Rectal smooth muscle tissue (tissue), 1 donor: ENCODE results near the gene HLA-DRA.

Source experiments
- H3K27ac ChIP-seq: one replicate; pipeline ENCODE4 v1.7.0; 2013; ENCODE audit warnings: low read depth, low read length, inconsistent platforms
- H3K27me3 ChIP-seq: one replicate; pipeline ENCODE4 v1.7.0; 2013; ENCODE audit warnings: low read length; ENCODE audit not compliant: control insufficient read depth, insufficient read depth
- H3K36me3 ChIP-seq: one replicate; pipeline ENCODE4 v1.7.0; 2013; ENCODE audit warnings: low read length; ENCODE audit not compliant: control insufficient read depth, insufficient read depth
- H3K4me1 ChIP-seq: one replicate; pipeline ENCODE4 v1.7.0; 2013; ENCODE audit warnings: low read length; ENCODE audit not compliant: control insufficient read depth, insufficient read depth
- H3K4me3 ChIP-seq: one replicate; pipeline ENCODE4 v1.7.0; 2013; ENCODE audit warnings: low read length
- H3K9ac ChIP-seq: one replicate; pipeline ENCODE4 v1.7.0; 2013; ENCODE audit warnings: low read length

Gene HLA-DRA

DNA sequence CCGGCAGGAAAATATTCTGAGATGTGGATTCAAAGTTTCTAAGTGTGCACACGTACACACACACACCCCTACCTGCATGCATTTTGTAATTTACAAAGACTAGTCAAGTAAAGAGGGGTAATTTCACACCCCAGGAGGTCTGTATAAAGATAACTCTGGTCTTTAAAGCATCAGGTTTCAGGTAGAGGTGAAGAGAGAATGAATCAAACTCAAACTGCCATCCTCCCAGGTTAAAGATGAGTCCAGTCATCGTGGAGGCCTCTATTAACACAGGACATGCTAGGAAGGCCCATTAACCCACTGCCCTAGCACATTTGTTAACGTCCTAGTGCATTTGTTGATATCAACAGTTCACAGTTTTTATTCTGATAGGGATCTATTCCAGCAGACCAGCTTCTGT, 3.5 kb upstream of the HLA-DRA start:
- Histone ChIP-seq H3K27ac (no peak overlapping the region), H3K36me3 (no peaks in the 10 kb centered on the region)

DNA sequence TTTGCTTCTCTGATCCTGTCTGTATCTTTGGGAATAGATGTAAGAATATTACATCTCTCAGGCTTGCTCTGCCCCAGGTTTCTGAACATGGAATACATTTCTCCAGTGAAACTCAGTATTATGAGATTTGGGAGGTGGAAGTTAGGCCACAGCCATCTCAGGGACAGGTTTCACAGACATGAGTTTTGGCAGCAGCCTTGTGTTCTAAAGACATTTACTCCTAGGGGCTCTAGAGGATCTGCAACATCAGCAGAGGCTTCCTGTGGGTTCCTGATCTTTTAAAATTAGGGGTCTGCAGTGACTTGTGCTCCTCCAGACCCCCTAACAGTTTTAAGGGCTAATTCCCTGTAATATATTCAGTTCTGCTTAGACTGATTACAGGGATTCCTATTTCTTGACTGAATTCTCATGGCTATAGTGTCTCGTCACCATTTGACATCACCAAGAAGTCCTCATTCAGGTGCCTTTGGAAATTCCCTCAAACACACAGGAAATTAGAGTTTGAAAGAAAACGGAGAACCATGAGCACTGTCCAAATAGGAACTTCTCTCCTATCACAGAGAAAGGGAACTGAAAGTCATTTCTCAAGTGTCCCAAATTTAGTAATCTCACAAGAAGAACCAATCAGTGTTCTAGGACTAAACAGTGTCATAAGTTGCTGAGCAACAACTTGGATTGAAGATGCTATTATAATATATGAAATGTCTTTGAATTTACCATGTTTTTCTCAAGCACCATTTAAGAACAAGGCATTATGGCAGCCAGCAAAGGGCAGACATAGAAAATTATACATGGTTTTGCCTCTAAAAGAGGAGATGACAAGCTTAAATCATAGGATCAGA, 2.5 kb upstream of the HLA-DRA start:
- Histone ChIP-seq H3K27ac (peak overlapping the region; percentile 48), H3K9ac (no peak overlapping the region), H3K36me3 (no peaks in the 10 kb centered on the region), H3K4me3 (no peak overlapping the region), H3K4me1 (no peaks in the 10 kb centered on the region), H3K27me3 (no peaks in the 10 kb centered on the region)

More for the DNA sequence above, 3.5 kb upstream of the HLA-DRA start:
- Histone ChIP-seq H3K27me3 (no peaks in the 10 kb centered on the region), H3K4me1 (no peaks in the 10 kb centered on the region), H3K4me3 (no peak overlapping the region), H3K9ac (no peak overlapping the region)

DNA sequence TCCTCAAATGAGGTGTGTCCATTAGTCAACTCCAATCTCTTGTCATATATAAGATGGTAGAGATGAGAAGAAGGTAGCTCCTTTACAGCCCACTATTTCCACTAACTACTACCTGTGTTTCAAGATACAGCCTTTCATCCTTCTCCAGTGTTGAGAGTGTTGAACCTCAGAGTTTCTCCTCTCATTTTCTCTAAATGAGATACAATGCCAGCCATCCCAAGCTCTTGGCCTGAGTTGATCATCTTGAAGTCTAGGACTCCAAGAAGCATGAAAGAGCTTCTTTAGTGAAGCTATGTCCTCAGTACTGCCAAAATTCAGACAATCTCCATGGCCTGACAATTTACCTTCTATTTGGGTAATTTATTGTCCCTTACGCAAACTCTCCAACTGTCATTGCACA, 548 bp upstream of the HLA-DRA start:
- Histone ChIP-seq H3K4me1 (no peaks in the 10 kb centered on the region), H3K4me3 (no peak overlapping the region), H3K9ac (no peak overlapping the region), H3K27ac (peak overlapping the region; percentile 37), H3K36me3 (peaks cover 1% of the 10 kb centered on the region), H3K27me3 (no peaks in the 10 kb centered on the region)

DNA sequence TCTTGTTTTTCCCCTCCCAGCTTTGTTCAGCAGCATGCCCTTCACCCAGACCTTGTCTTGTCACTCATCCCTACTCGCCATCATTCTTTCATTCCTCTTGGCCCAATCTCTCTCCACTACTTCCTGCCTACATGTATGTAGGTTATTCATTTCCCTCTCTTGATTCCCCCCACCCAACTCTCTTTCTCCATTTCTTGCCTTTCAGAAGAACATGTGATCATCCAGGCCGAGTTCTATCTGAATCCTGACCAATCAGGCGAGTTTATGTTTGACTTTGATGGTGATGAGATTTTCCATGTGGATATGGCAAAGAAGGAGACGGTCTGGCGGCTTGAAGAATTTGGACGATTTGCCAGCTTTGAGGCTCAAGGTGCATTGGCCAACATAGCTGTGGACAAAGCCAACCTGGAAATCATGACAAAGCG, 2.6 kb downstream of the HLA-DRA start:
- Histone ChIP-seq H3K4me1 (no peaks in the 10 kb centered on the region), H3K9ac (no peak overlapping the region), H3K27ac (no peak overlapping the region), H3K4me3 (no peak overlapping the region), H3K27me3 (no peaks in the 10 kb centered on the region), H3K36me3 (peaks cover 2% of the 10 kb centered on the region)

DNA sequence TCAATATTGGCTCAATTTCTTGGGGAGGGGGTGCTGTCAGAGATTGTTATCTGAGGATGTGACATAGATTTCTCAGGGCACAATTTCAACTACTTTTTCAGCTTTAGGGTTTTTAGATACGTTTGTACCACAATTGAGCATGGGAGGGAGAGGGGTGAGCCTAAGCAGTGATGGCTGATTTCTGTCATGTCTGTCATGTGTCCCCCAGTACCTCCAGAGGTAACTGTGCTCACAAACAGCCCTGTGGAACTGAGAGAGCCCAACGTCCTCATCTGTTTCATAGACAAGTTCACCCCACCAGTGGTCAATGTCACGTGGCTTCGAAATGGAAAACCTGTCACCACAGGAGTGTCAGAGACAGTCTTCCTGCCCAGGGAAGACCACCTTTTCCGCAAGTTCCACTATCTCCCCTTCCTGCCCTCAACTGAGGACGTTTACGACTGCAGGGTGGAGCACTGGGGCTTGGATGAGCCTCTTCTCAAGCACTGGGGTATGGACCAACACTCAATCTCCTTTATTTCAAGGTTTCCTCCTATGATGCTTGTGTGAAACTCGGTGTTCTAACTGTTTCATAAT, 3.4 kb downstream of the HLA-DRA start:
- Histone ChIP-seq H3K36me3 (peaks cover 2% of the 10 kb centered on the region), H3K27ac (no peak overlapping the region), H3K27me3 (no peaks in the 10 kb centered on the region), H3K9ac (no peak overlapping the region), H3K4me1 (no peaks in the 10 kb centered on the region), H3K4me3 (no peak overlapping the region)

DNA sequence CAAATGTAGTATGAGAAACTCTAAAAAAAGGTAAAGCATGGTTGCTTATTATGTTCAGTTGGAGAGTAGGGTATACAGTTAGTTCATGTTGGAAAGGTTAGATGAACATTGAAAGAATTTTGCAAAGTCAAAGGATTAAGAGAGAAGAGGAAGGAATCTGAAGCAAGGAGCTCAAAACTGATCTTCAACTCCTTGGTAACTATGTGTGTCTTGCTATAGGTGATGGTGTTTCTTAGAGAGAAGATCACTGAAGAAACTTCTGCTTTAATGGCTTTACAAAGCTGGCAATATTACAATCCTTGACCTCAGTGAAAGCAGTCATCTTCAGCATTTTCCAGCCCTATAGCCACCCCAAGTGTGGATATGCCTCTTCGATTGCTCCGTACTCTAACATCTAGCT, 4.7 kb downstream of the HLA-DRA start:
- no peak overlapping the region for H3K4me3 ChIP-seq
- H3K27ac ChIP-seq: no peak overlapping the region
- peaks cover 2% of the 10 kb centered on the region for H3K36me3 ChIP-seq
- no peaks in the 10 kb centered on the region for H3K27me3 ChIP-seq
- H3K4me1 ChIP-seq: no peaks in the 10 kb centered on the region
- no peak overlapping the region for H3K9ac ChIP-seq

DNA sequence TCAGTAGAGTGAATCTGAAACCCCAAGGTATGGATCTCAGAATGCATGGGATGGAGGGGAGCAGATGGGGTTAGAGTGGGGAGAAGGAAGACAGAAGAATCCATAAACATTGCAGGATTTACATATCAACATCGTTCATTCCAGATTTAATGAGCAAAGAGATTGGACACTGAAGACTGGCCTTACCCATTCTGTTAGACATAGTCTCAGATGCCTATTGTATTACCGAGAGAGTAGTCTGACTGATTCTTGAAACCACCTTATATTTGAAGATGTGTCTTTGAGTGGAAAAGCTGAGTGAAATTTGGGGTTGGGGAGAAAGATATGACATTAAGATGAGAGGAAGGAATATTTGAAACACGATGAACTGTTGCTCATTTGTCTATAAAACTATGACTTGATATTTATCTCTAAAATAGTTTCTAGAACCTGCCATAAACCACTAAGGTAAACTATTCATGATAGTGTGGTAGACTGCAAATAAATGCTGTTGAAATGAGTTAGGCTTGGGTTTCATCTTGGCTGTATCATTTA, 5.7 kb downstream of the HLA-DRA start:
- H3K9ac ChIP-seq: no peak overlapping the region
- H3K27me3 ChIP-seq: no peaks in the 10 kb centered on the region
- no peaks in the 10 kb centered on the region for H3K4me1 ChIP-seq
- H3K4me3 ChIP-seq: no peak overlapping the region
- no peak overlapping the region for H3K27ac ChIP-seq
- H3K36me3 ChIP-seq: peaks cover 2% of the 10 kb centered on the region

DNA sequence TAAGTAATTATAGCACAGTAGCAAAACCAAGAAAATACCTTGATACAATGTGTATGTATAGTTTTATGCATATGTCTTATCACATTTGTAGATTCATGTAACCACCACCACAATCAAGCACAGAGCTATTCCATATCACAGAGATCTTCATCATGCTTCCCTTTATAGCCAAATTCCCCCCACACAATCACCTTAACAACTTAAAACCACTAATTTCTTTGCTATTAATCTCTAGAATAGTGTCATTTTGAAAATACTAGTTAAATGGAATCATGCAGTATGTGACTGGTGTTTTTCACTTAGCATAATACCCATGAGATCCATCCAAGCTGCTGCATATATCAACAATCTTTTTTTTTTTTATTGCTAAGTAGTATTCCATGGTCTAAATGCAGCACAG, 8.2 kb downstream of the HLA-DRA start:
- Histone ChIP-seq H3K4me3 (no peak overlapping the region), H3K27me3 (no peaks in the 10 kb centered on the region), H3K4me1 (no peaks in the 10 kb centered on the region), H3K36me3 (peaks cover 2% of the 10 kb centered on the region), H3K9ac (no peak overlapping the region), H3K27ac (no peak overlapping the region)

DNA sequence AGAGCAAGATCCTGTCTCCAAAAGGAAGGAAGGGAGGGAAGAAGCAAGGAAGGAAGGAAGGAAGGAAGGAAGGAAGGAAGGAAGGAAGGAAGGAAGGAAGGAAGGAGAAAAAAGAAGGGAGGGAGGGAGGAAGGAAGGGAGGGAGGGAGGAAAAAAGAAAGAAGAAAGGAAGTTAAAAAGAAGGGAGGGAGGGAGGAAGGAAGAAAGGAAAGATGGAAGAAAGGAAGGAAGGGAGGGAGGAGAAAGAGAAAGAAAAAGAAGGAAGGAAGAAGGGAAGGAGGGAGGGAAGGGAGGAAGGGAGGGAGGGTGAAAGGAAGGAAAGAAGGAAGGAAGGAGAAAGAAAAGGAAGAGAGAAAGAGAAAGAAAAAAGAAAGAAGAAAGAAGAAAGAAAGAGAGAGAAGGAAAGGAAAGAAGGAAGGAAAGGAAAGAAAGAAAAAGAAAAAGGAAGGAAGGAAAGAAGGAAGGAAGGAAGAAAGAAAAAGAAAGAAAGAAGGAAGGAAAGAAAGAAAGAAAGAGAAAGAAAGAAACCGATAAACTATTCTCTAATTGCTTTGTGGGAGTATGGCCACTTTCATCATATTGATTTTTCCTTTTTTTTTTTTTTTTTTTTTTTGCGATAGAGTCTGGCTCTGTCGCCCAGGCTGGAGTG, 9.5 kb downstream of the HLA-DRA start:
- H3K27me3 ChIP-seq: no peaks in the 10 kb centered on the region

DNA sequence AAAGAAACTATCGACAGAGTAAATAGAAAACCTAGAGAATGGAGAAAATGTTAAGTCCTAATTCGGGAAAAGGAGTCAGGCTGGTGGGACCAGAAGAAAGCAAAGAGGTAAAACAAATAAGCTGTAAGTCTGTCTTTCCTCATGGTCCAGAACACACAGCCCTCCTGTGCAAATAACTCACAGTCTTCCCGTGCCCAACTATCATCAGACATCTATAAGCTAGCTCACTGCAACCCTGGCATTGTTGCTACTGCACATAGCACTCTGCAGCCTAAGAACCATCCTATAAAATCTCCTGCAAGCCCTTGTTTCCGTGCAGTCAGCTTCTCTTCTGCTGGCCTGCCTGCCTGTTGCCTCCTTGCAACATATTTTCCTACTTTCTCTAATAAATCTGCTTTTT, 17.4 kb downstream of the HLA-DRA start:
- no peak overlapping the region for H3K9ac ChIP-seq
- no peak overlapping the region for H3K27ac ChIP-seq
- H3K27me3 ChIP-seq: peaks cover 3% of the 10 kb centered on the region
- H3K4me1 ChIP-seq: no peaks in the 10 kb centered on the region
- no peaks in the 10 kb centered on the region for H3K36me3 ChIP-seq
- no peak overlapping the region for H3K4me3 ChIP-seq

More for the DNA sequence above, 9.5 kb downstream of the HLA-DRA start:
- Histone ChIP-seq H3K4me3 (no peak overlapping the region), H3K27ac (no peak overlapping the region), H3K36me3 (no peaks in the 10 kb centered on the region), H3K9ac (no peak overlapping the region), H3K4me1 (no peaks in the 10 kb centered on the region)

DNA sequence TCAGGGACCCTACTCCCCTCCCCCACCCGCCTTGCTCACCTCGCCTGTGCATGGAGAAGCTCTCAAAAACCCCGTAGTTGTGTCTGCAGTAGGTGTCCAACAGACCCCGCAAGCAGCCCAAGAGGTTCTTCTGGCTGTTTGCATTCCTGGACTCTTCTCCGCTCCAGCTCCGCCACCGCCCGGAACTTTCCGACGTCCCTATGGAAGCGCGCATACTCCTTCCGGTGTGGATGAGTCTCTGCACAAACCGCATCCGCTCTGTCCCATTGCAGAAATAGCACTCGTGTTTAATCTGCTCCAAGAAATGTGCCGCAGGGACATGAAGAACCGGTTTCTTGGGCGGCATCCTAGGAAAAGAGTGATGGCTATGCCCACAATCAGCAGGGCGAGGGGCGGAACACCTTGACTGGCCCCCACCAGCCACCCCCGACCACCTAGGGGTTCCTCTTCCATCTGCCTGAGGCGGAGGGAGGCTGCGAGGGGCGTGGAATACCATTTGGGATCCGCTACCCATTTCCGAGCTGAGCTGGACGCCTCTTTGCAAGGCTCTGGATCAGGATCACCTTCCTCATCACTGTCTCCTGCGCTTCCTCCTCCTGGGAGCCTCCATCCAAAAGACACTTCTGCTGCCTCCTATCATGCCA, 20.2 kb downstream of the HLA-DRA start:
- H3K4me3 ChIP-seq: peak overlapping the region; percentile 32
- no peaks in the 10 kb centered on the region for H3K36me3 ChIP-seq
- no peak overlapping the region for H3K27ac ChIP-seq
- H3K9ac ChIP-seq: no peak overlapping the region
- no peaks in the 10 kb centered on the region for H3K4me1 ChIP-seq
- H3K27me3 ChIP-seq: peaks cover 3% of the 10 kb centered on the region

DNA sequence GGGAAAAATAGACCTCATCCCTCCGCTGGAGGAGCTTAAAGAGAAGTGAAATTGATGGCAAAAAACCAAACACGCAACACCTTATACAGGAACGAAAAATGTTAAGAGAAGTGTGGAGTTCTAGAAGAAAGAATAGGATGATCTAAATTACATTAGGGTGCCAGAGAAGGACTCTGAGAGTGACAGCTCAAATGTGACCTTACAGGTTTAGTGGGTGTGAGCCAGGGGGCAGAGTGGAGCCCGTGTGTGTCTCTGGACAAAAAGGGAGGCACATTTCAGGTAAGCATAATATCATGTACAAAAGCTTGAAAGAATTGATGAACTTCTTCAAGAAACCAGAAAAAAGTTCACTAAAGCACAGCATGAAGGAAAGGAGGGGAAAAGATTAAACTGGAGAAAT, 20.8 kb downstream of the HLA-DRA start:
- Histone ChIP-seq H3K9ac (no peak overlapping the region), H3K4me1 (no peaks in the 10 kb centered on the region), H3K4me3 (no peak overlapping the region), H3K36me3 (no peaks in the 10 kb centered on the region), H3K27me3 (peaks cover 3% of the 10 kb centered on the region), H3K27ac (no peak overlapping the region)
